Measurements from ENCODE around the gene NUBP1.
"Not testable (repeated sequence)": the region's sequence is repeated elsewhere in the genome, so short reads cannot be mapped to it uniquely, and the experiment has no call there.

The NUBP1 gene

DNA sequence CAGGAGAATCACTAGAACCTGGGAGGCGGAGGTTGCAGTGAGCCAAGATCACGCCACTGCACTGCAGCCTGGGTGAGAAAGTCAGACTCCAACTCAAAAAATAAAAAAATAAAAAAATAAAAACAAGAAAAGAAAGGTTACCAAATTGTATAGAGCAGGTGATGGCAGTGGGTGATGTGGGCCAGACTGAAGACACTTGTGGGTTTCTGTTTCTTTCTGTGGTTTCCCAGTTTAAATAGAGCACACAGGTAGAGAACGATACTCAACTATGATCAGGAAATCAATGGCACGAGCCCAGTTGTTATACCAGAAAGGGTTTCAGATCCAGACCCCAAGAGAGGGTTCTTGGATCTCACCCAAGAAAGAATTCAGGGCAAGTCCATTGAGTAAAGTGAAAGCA lies 32.6 kb downstream of the NUBP1 start:
- H3K23ac ChIP-seq (ENCODE audit: low read length) = no peak overlapping the region
- H3K18ac ChIP-seq (ENCODE audit: low read length) = no peak overlapping the region
- H3K27ac ChIP-seq (ENCODE audit: low read depth, low read length) = no peak overlapping the region
- H3K79me1 ChIP-seq (ENCODE audit: low read length) = no peaks in the 10 kb centered on the region
- no peak overlapping the region for H4K5ac ChIP-seq (ENCODE audit: low read length)
- H3K79me2 ChIP-seq (ENCODE audit: control insufficient read depth, insufficient read depth, low read length) = no peaks in the 10 kb centered on the region
- H3K4me1 ChIP-seq (ENCODE audit: control insufficient read depth, low read depth, low read length) = no peaks in the 10 kb centered on the region
- H3K56ac ChIP-seq (ENCODE audit: low read length) = no peak overlapping the region
- H2AK5ac ChIP-seq (ENCODE audit: low read length) = no peak overlapping the region
- H2BK5ac ChIP-seq (ENCODE audit: low read length) = no peak overlapping the region
- H3K4ac ChIP-seq (ENCODE audit: low read depth, low read length) = no peak overlapping the region
- H3K9ac ChIP-seq (ENCODE audit: low read length) = no peak overlapping the region
- no peak overlapping the region for H3K4me3 ChIP-seq (ENCODE audit: low read length)
- DNase-seq = no peak
- H4K8ac ChIP-seq (ENCODE audit: low read depth, low read length) = no peak overlapping the region
- WGBS (ENCODE audit: extremely low coverage, insufficient coverage, low lambda C conversion rate) = no CpG with 5 or more reads among the region's 4 CpGs
- H3K4me2 ChIP-seq (ENCODE audit: low read length) = no peak overlapping the region
- H3K36me3 ChIP-seq (ENCODE audit: control insufficient read depth, insufficient read depth, low read length) = no peaks in the 10 kb centered on the region
- no peak overlapping the region for H2BK15ac ChIP-seq (replicated peaks; ENCODE audit: low read depth)
- no peak overlapping the region for H2BK120ac ChIP-seq (ENCODE audit: low read depth, low read length)
- no peaks in the 10 kb centered on the region for H3K27me3 ChIP-seq (ENCODE audit: insufficient read depth, low read length, poor library complexity)

DNA sequence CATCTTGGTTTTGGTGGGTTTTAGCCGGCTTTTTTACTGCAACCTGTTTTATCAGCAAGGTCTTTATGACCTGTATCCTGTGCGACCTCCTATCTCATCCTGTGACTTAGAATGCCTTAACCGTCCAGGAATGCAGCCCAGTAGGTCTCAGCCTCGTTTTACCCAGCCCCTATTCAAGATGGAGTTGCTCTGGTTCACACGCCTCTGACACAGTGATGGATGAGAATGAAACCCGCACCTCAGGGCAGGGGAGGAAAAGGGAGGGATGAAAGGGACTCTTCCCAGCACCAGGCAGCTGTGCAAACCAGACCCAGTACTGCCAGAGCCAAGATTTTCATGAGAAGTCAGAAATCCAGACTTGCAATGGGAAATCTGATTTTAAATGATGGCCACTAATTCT lies 33.3 kb downstream of the NUBP1 start:
- not testable (repeated sequence) for H4K5ac ChIP-seq (ENCODE audit: low read length); H3K9ac ChIP-seq (ENCODE audit: low read length); H2BK15ac ChIP-seq (replicated peaks; ENCODE audit: low read depth); H3K4ac ChIP-seq (ENCODE audit: low read depth, low read length); H4K8ac ChIP-seq (ENCODE audit: low read depth, low read length); H3K23ac ChIP-seq (ENCODE audit: low read length); H2BK5ac ChIP-seq (ENCODE audit: low read length); H3K79me1 ChIP-seq (ENCODE audit: low read length); H3K56ac ChIP-seq (ENCODE audit: low read length); H3K27me3 ChIP-seq (ENCODE audit: insufficient read depth, low read length, poor library complexity); DNase-seq; H3K4me1 ChIP-seq (ENCODE audit: control insufficient read depth, low read depth, low read length); H3K18ac ChIP-seq (ENCODE audit: low read length); H3K36me3 ChIP-seq (ENCODE audit: control insufficient read depth, insufficient read depth, low read length); H3K79me2 ChIP-seq (ENCODE audit: control insufficient read depth, insufficient read depth, low read length); H3K27ac ChIP-seq (ENCODE audit: low read depth, low read length); H3K4me2 ChIP-seq (ENCODE audit: low read length); H3K4me3 ChIP-seq (ENCODE audit: low read length); H2AK5ac ChIP-seq (ENCODE audit: low read length); H2BK120ac ChIP-seq (ENCODE audit: low read depth, low read length)
- WGBS (ENCODE audit: extremely low coverage, insufficient coverage, low lambda C conversion rate) = no CpG with 5 or more reads among the region's 6 CpGs

GRCh38 chr16:10777356-10777755 lies 33.7 kb downstream of the NUBP1 start:
- Histone ChIP-seq H2BK5ac (ENCODE audit: low read length) (no peak overlapping the region), H3K4me3 (ENCODE audit: low read length) (no peak overlapping the region), H3K27me3 (ENCODE audit: insufficient read depth, low read length, poor library complexity) (no peaks in the 10 kb centered on the region), H3K4me2 (ENCODE audit: low read length) (no peak overlapping the region), H3K4ac (ENCODE audit: low read depth, low read length) (no peak overlapping the region), H3K79me1 (ENCODE audit: low read length) (no peaks in the 10 kb centered on the region), H2BK120ac (ENCODE audit: low read depth, low read length) (no peak overlapping the region), H3K36me3 (ENCODE audit: control insufficient read depth, insufficient read depth, low read length) (no peaks in the 10 kb centered on the region), H2AK5ac (ENCODE audit: low read length) (no peak overlapping the region), H3K56ac (ENCODE audit: low read length) (no peak overlapping the region), H3K18ac (ENCODE audit: low read length) (no peak overlapping the region), H3K27ac (ENCODE audit: low read depth, low read length) (no peak overlapping the region), H3K79me2 (ENCODE audit: control insufficient read depth, insufficient read depth, low read length) (no peaks in the 10 kb centered on the region), H4K5ac (ENCODE audit: low read length) (no peak overlapping the region), H2BK15ac (replicated peaks; ENCODE audit: low read depth) (no peak overlapping the region), H3K23ac (ENCODE audit: low read length) (no peak overlapping the region), H3K9ac (ENCODE audit: low read length) (no peak overlapping the region), H4K8ac (ENCODE audit: low read depth, low read length) (no peak overlapping the region), H3K4me1 (ENCODE audit: control insufficient read depth, low read depth, low read length) (no peaks in the 10 kb centered on the region)
- no peak for DNase-seq
- no CpG with 5 or more reads among the region's 12 CpGs for WGBS (ENCODE audit: extremely low coverage, insufficient coverage, low lambda C conversion rate)

- H3K9ac ChIP-seq (ENCODE audit: low read length); H2BK5ac ChIP-seq (ENCODE audit: low read length); H3K4me2 ChIP-seq (ENCODE audit: low read length); H3K4me3 ChIP-seq (ENCODE audit: low read length); H2BK15ac ChIP-seq (replicated peaks; ENCODE audit: low read depth); H3K79me2 ChIP-seq (ENCODE audit: control insufficient read depth, insufficient read depth, low read length); H3K27ac ChIP-seq (ENCODE audit: low read depth, low read length); H4K5ac ChIP-seq (ENCODE audit: low read length); H3K27me3 ChIP-seq (ENCODE audit: insufficient read depth, low read length, poor library complexity); DNase-seq; H3K4me1 ChIP-seq (ENCODE audit: control insufficient read depth, low read depth, low read length); H3K36me3 ChIP-seq (ENCODE audit: control insufficient read depth, insufficient read depth, low read length); H2AK5ac ChIP-seq (ENCODE audit: low read length); H3K4ac ChIP-seq (ENCODE audit: low read depth, low read length); H3K79me1 ChIP-seq (ENCODE audit: low read length); H3K56ac ChIP-seq (ENCODE audit: low read length); H4K8ac ChIP-seq (ENCODE audit: low read depth, low read length); H3K23ac ChIP-seq (ENCODE audit: low read length); H2BK120ac ChIP-seq (ENCODE audit: low read depth, low read length); H3K18ac ChIP-seq (ENCODE audit: low read length): not testable (repeated sequence)
- no CpG with 5 or more reads among the region's 6 CpGs for WGBS (ENCODE audit: extremely low coverage, insufficient coverage, low lambda C conversion rate)
Observed at GRCh38 chr16:10779908-10780307, 36.3 kb downstream of the NUBP1 start.

GRCh38 chr16:10780628-10781027 lies 37.0 kb downstream of the NUBP1 start:
- Histone ChIP-seq H3K4me3 (ENCODE audit: low read length) (no peak overlapping the region), H2BK5ac (ENCODE audit: low read length) (no peak overlapping the region), H3K23ac (ENCODE audit: low read length) (no peak overlapping the region), H3K9ac (ENCODE audit: low read length) (no peak overlapping the region), H4K8ac (ENCODE audit: low read depth, low read length) (no peak overlapping the region), H4K5ac (ENCODE audit: low read length) (no peak overlapping the region), H3K4ac (ENCODE audit: low read depth, low read length) (no peak overlapping the region), H2AK5ac (ENCODE audit: low read length) (no peak overlapping the region), H3K27me3 (ENCODE audit: insufficient read depth, low read length, poor library complexity) (no peaks in the 10 kb centered on the region), H3K4me2 (ENCODE audit: low read length) (no peak overlapping the region), H3K79me2 (ENCODE audit: control insufficient read depth, insufficient read depth, low read length) (no peaks in the 10 kb centered on the region), H3K27ac (ENCODE audit: low read depth, low read length) (no peak overlapping the region), H2BK120ac (ENCODE audit: low read depth, low read length) (no peak overlapping the region), H3K79me1 (ENCODE audit: low read length) (no peaks in the 10 kb centered on the region), H3K18ac (ENCODE audit: low read length) (no peak overlapping the region), H3K56ac (ENCODE audit: low read length) (no peak overlapping the region), H3K36me3 (ENCODE audit: control insufficient read depth, insufficient read depth, low read length) (no peaks in the 10 kb centered on the region), H3K4me1 (ENCODE audit: control insufficient read depth, low read depth, low read length) (no peaks in the 10 kb centered on the region), H2BK15ac (replicated peaks; ENCODE audit: low read depth) (no peak overlapping the region)
- no peak for DNase-seq
- no CpG with 5 or more reads among the region's 4 CpGs for WGBS (ENCODE audit: extremely low coverage, insufficient coverage, low lambda C conversion rate)

- Histone ChIP-seq H2BK120ac (ENCODE audit: low read depth, low read length) (no peak overlapping the region), H3K27ac (ENCODE audit: low read depth, low read length) (no peak overlapping the region), H3K4me1 (ENCODE audit: control insufficient read depth, low read depth, low read length) (no peaks in the 10 kb centered on the region), H2BK5ac (ENCODE audit: low read length) (no peak overlapping the region), H3K9ac (ENCODE audit: low read length) (no peak overlapping the region), H2BK15ac (replicated peaks; ENCODE audit: low read depth) (no peak overlapping the region), H3K4me2 (ENCODE audit: low read length) (no peak overlapping the region), H3K4me3 (ENCODE audit: low read length) (no peak overlapping the region), H3K36me3 (ENCODE audit: control insufficient read depth, insufficient read depth, low read length) (no peaks in the 10 kb centered on the region), H3K18ac (ENCODE audit: low read length) (no peak overlapping the region), H3K56ac (ENCODE audit: low read length) (no peak overlapping the region), H4K5ac (ENCODE audit: low read length) (no peak overlapping the region), H3K27me3 (ENCODE audit: insufficient read depth, low read length, poor library complexity) (no peaks in the 10 kb centered on the region), H2AK5ac (ENCODE audit: low read length) (no peak overlapping the region), H4K8ac (ENCODE audit: low read depth, low read length) (no peak overlapping the region), H3K79me1 (ENCODE audit: low read length) (no peaks in the 10 kb centered on the region), H3K23ac (ENCODE audit: low read length) (no peak overlapping the region), H3K79me2 (ENCODE audit: control insufficient read depth, insufficient read depth, low read length) (no peaks in the 10 kb centered on the region), H3K4ac (ENCODE audit: low read depth, low read length) (no peak overlapping the region)
- WGBS (ENCODE audit: extremely low coverage, insufficient coverage, low lambda C conversion rate) = no CpG with 5 or more reads among the region's 2 CpGs
- no peak for DNase-seq
Observed at GRCh38 chr16:10782628-10783027, 39.0 kb downstream of the NUBP1 start.

All from mesendoderm (in vitro differentiated cells).